Measurements from ENCODE around the gene CCR5AS.

The CCR5AS gene

DNA sequence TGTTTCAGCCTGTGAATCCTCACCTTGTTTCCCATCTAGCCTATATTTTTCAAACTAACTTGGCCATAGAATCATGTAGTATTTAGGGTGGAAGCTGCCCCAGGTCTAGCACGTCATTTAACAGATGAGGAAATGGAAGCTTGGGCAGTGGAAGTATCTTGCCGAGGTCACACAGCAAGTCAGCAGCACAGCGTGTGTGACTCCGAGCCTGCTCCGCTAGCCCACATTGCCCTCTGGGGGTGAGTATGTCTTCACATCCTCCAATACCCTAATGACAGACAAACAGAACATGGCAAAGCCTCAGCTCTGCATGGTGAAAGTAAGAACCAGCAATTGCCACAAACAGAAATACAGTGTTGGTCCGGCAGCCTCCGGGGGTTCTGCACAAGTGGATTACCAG is 38.3 kb downstream of the CCR5AS start:
- no peak overlapping the region for H2BK20ac ChIP-seq (ENCODE audit: low read length)
- H4K91ac ChIP-seq (replicated peaks; ENCODE audit: insufficient read length, low read length) = no peak overlapping the region
- no peak overlapping the region for H3K14ac ChIP-seq (ENCODE audit: insufficient read length)
- FAIRE-seq = peak; percentile 85
- H3K4me2 ChIP-seq (ENCODE audit: insufficient read depth in 1 of 2, low read depth in 2 of 2, low read length in 2 of 2) = no peak overlapping the region
- 72% methylated on average over 7 of the region's 7 CpGs; no CpG with 5 or more reads in 1 of the 2 experiments for WGBS, 2 experiments (ENCODE audit: extremely low coverage in 1 of 2, insufficient coverage in 1 of 2, insufficient read length in 1 of 2, insufficient replicate concordance in 2 of 2, low coverage in 1 of 2, low lambda C conversion rate in 2 of 2, missing lambda C conversion rate in 1 of 2)
- no peak overlapping the region for H3K56ac ChIP-seq (replicated peaks; ENCODE audit: insufficient read length, low read depth, low read length)
- H2BK120ac ChIP-seq (replicated peaks; ENCODE audit: low read depth, low read length) = no peak overlapping the region
- no peaks in the 10 kb centered on the region for H3K36me3 ChIP-seq (ENCODE audit: control insufficient read depth in 2 of 4, insufficient read depth in 4 of 4, low read length in 3 of 4)
- no peak overlapping the region for H2BK12ac ChIP-seq (ENCODE audit: low read depth, low read length)
- ChIA-PET POLR2A (ENCODE audit: partially characterized antibody) (no interaction called here), CTCF (ENCODE audit: partially characterized antibody) (interaction anchor here (0.6 to 12.9 kb wide), 33 partner anchors 9 to 400 kb away, joined by 3 to 164 read pairs (median 4); partner anchors contain the start of genes CCR1 and CCRL2)
- H4K20me1 ChIP-seq (replicated peaks in 1 of 2; ENCODE audit: control insufficient read depth in 1 of 2, insufficient read depth in 2 of 2, low read length in 2 of 2) = no peaks in the 10 kb centered on the region
- H4K5ac ChIP-seq (ENCODE audit: insufficient read length, low read depth, low read length) = no peak overlapping the region
- no peak overlapping the region for H3K4ac ChIP-seq (replicated peaks; ENCODE audit: insufficient read length, low read depth, low read length)
- no peaks in the 10 kb centered on the region for H3K79me2 ChIP-seq (ENCODE audit: control insufficient read depth in 1 of 2, insufficient read depth in 2 of 2, low read length in 2 of 2)
- H3K79me1 ChIP-seq (ENCODE audit: low read depth, low read length) = no peaks in the 10 kb centered on the region
- peak; percentile 43 to 60 for DNase-seq (ENCODE audit: low read depth in 1 of 2, low spot score in 2 of 2)
- H2AK5ac ChIP-seq (ENCODE audit: low read depth, low read length) = no peak overlapping the region
- H2BK15ac ChIP-seq (ENCODE audit: low read length) = no peak overlapping the region
- no peak overlapping the region for H3K23ac ChIP-seq (ENCODE audit: insufficient read length)
- no peaks in the 10 kb centered on the region for H3K4me1 ChIP-seq (replicated peaks in 1 of 4; ENCODE audit: control insufficient read depth in 3 of 4, insufficient read depth in 4 of 4, low read length in 3 of 4)
- H3K4me3 ChIP-seq (ENCODE audit: extremely low read depth in 1 of 4, insufficient read depth in 2 of 4, low read depth in 3 of 4, low read length in 4 of 4) = no peak overlapping the region
- H3K23me2 ChIP-seq (ENCODE audit: low read depth, low read length) = no peaks in the 10 kb centered on the region
- peak overlapping the region; percentile 93 for H2AFZ ChIP-seq (ENCODE audit: low read length)
- H3K27ac ChIP-seq (ENCODE audit: low read depth, low read length) = no peak overlapping the region
- no peaks in the 10 kb centered on the region for H3K9me3 ChIP-seq (ENCODE audit: insufficient read depth in 2 of 2, low read depth in 1 of 2, low read length in 1 of 2)
- H3K9ac ChIP-seq (replicated peaks in 1 of 4; ENCODE audit: extremely low read depth in 1 of 4, low read depth in 3 of 4, low read length in 3 of 4) = no peak overlapping the region
- H2BK5ac ChIP-seq (ENCODE audit: low read depth, low read length) = no peak overlapping the region
- no peak overlapping the region; the same call in 1 of the 2 replicates for H3K18ac ChIP-seq (ENCODE audit: extremely low read depth, low read length)
- peaks cover 0 to 5% (median 0%) of the 10 kb centered on the region in 4 experiments; a peak in 1 of 7 replicates for H3K27me3 ChIP-seq (replicated peaks in 1 of 4; ENCODE audit: control insufficient read depth in 3 of 4, extremely low read depth in 1 of 4, insufficient read depth in 3 of 4, low read length in 3 of 4)
- no peak overlapping the region for H4K8ac ChIP-seq (ENCODE audit: extremely low read depth, insufficient read depth, low read length)
- TF ChIP-seq BRCA1 (IDR thresholded peaks at IDR 0.05; ENCODE audit: low read depth, low read length) (no peak), SP4 (IDR thresholded peaks at IDR 0.05; ENCODE audit: low read length) (no peak), EGR1 (IDR thresholded peaks at IDR 0.05; ENCODE audit: borderline replicate concordance, low read depth, low read length) (no peak), JUN (IDR thresholded peaks at IDR 0.05; ENCODE audit: low read depth, low read length) (no peak), SP2 (IDR thresholded peaks at IDR 0.05; ENCODE audit: low read length) (no peak), FOSL1 (IDR thresholded peaks at IDR 0.05; ENCODE audit: insufficient read depth, low read depth, low read length) (no peak), TBP (IDR thresholded peaks at IDR 0.05; ENCODE audit: low read depth, low read length) (no peak), CHD1 (IDR thresholded peaks at IDR 0.05; ENCODE audit: low read depth, low read length) (no peak), RFX5 (IDR thresholded peaks at IDR 0.05; ENCODE audit: borderline replicate concordance, low read depth, low read length) (no peak), TAF1 (IDR thresholded peaks at IDR 0.05; ENCODE audit: low read depth, low read length) (no peak), TEAD4 (IDR thresholded peaks at IDR 0.05; ENCODE audit: low read depth, low read length) (0 out of 2 replicates have a peak, but pooled peaks have one; percentile 32), RAD21 (IDR thresholded peaks at IDR 0.05 in 1 of 2, conservative IDR thresholded peaks at IDR 0.05 in 1 of 2; ENCODE audit: low read depth in 2 of 2, low read length in 2 of 2) (peak; percentile 89 to 90)
- TF ChIP-seq, protein P1, sequence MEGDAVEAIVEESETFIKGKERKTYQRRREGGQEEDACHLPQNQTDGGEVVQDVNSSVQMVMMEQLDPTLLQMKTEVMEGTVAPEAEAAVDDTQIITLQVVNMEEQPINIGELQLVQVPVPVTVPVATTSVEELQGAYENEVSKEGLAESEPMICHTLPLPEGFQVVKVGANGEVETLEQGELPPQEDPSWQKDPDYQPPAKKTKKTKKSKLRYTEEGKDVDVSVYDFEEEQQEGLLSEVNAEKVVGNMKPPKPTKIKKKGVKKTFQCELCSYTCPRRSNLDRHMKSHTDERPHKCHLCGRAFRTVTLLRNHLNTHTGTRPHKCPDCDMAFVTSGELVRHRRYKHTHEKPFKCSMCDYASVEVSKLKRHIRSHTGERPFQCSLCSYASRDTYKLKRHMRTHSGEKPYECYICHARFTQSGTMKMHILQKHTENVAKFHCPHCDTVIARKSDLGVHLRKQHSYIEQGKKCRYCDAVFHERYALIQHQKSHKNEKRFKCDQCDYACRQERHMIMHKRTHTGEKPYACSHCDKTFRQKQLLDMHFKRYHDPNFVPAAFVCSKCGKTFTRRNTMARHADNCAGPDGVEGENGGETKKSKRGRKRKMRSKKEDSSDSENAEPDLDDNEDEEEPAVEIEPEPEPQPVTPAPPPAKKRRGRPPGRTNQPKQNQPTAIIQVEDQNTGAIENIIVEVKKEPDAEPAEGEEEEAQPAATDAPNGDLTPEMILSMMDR (IDR thresholded peaks at IDR 0.05; ENCODE audit: control extremely low read depth in 1 of 3, insufficient read depth in 1 of 3, low read depth in 1 of 3, low read length in 3 of 3) = peak; percentile 77 to 78 (median 77)
